Loucy (cell line): ENCODE data around the gene SKIC2.

Experiments
- CTCF ChIP-seq: fragments of 200-600 bp; sonication (generic); conservative IDR thresholded peaks from 2 replicates; pipeline ENCODE4 v1.5.1; 2014; ENCODE audit warnings: mild to moderate bottlenecking, antibody characterized with exemption, low read length
- EZH2phosphoT487 ChIP-seq: fragments of 200-600 bp; IDR thresholded peaks from 2 replicates; pipeline ENCODE4 v1.6.1; 2018; ENCODE audit warnings: antibody characterized with exemption, mild to moderate bottlenecking, moderate library complexity, borderline replicate concordance

GRCh38 chr6:31915756-31916155 lies 43.2 kb upstream of the SKIC2 start:
- no peak for TF ChIP-seq CTCF
- TF ChIP-seq EZH2phosphoT487, result no peak
